ENCODE results near the gene TENM3.
"Not testable (repeated sequence)": the region's sequence is repeated elsewhere in the genome, so short reads cannot be mapped to it uniquely, and the experiment has no call there.

TENM3 gene

GRCh38 chr4:182243204-182243603 is at the start of gene TENM3:
Gene TENM3 (plus strand): TSS chr4:182243402. CDS start chr4:182324021, 80,619 bp downstream.
- not testable (repeated sequence) for DNase-seq (ENCODE audit: low read depth)

DNA sequence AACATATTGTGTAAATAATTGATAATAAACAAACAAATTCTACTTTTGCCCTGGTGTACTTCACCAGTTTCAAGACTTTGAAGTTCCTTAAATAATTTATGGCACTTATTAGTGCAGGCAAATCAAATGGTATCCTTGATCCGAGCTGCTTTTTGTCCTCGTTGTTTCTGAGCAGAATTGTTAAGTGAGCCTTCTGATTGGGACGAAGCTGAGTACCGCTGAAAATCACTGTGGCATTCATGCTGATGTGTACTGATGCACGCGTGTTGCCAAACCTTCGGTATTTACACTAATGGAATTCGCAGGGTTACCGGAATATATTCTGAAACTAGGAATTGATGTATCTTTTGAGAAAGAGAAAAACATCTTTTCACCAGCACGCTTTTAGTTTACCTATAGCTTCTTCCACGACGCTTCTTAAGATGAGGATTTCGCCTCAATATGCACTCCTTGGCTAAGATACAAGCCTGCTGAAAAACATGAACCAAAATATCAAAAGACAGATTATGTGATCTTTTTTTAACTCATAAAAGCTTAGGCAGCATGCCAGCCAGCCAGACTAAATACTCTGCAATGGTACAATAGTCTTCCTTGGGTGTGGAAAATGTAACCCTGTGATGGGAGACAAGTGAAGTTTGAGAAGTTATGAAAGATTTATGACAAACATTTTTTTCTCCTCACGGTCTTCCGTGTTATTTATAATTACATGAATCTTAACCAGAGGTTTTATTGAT is 48.9 kb upstream of the TENM3 start:
- DNase-seq (ENCODE audit: low read depth), result no peak

DNA sequence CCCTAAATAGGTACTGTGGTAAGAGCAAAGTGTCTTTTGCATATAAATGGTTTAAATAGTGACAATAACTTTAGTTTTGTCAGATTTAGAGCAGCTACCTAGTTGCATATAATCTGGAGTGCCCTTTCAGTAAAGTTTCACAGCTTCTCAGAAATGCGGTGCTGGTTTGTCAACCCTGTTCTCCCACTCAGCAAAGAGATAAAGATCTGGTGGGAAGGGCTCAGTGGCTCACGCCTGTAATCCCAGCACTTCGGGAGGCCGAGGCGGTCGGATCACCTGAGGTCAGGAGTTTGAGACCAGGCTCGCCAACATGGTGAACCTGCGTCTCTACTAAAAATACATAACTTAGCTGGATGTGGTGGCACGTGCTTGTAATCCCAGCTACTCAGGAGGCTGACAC is 45.6 kb upstream of the TENM3 start:
- no peak for DNase-seq (ENCODE audit: low read depth)

DNA sequence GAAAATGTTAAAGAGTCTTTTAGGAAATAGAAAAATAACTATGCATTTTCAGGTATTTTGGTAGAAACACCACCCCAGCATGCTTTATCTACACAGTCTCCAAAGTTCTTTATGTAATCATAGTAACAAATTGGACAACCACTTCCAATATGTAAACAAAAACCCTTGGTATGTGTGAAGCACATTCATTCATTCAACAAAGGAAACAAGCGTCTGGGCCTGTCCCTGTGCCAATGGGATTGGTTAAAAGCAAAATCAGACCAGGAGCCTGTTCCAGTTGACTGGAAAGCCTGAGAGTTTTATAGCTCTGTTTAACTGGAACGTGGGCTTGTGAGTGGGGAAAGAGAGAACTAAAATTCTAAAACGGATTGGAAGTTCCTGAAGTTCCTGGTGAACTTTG is 41.3 kb upstream of the TENM3 start:
- no peak for DNase-seq (ENCODE audit: low read depth)

DNA sequence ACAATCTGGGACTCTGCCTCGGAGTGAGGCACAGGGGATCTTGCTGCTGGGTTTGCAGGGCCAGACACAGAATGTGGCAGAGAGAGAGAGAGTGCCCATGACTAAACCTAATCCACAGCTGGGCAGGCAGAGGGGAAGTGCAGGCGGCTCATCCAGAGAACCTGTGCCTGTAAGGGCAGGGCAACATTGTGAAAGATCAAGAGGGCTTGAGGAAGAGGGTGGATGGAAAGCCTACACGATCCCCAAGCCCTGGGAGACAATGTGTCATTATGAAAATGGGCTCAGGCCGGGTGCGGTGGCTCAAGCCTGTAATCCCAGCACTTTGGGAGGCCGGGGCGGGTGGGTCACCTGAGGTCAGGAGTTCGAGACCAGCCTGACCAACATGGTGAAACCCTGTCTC is 40.6 kb upstream of the TENM3 start:
- DNase-seq (ENCODE audit: low read depth), result no peak

DNA sequence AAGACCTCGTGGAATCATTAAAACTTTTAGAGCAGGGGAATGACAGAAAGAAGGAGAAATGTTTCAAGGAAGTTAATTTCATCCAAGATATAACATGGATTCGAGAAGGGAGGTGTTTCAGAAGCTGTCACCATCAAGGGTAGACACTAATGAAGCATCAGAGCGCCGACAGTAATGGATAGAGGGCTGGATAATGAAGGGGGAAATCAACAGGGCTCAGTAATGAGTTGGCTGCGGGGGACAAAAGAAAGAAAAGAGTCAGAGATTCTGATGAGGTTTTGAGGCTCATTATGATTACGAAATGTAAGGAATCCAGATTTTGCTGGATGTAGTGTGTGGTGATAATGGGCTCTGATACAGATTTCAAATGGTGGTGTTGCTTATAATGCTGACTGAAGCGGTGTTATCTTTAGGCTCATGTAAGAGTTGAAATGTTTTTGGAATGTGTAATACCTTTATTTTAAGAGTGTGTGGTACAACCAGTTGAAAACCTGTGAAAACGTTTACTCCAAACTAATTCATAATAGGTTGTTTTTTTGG is 39.3 kb upstream of the TENM3 start:
- DNase-seq (ENCODE audit: low read depth), result no peak

GRCh38 chr4:182205306-182205705 is 37.9 kb upstream of the TENM3 start:
- no peak for DNase-seq (ENCODE audit: low read depth)

DNA sequence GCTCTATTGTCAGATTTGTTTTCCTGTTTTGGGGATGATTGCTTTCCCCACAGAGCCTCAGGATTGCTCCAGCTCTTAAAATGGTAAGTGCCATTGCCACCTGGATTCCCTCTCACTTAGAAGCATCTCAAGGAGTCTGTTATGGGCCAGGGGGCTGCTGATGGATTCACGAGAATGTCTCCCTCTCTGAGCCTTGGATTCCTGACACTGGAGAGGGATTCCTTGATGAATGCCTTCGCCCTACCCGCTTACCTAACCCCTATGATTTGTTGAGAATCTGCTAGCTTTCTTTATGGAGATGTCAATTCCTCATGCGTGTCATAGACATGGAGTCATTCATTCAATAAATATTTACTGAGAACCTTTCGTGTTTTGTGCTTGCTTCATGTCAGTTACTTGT is 36.9 kb upstream of the TENM3 start:
- no peak for DNase-seq (ENCODE audit: low read depth)

- DNase-seq (ENCODE audit: low read depth), result no peak
Measured at GRCh38 chr4:182206916-182207315, 36.3 kb upstream of the TENM3 start.

DNA sequence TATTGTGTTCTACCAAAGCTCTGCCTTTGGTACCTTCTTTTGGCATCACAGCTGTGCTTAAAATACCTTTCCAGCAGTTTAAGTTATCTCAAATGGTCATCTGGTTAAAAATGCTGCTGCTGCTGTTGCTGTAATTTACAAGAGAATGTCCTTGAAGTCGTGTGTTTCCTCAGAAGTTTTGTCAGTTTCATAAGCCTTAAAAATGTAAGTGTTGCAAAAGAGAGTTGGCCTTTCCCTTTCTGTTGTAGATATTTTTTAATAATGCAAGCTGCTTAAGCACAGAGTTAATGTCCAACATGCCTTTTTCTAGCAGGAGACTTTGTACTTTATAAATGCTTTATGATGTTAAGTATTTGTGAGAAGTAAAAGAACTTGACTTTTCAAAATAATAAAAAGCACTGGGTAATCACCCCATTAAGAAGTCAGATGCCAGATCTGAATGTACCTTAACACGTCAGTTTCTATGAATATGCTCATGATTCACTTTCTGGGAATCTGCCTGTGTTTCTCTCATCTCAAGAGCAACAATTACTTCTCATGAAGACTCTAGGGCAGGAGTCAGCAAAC is 35.3 kb upstream of the TENM3 start:
- no peak for DNase-seq (ENCODE audit: low read depth)

DNA sequence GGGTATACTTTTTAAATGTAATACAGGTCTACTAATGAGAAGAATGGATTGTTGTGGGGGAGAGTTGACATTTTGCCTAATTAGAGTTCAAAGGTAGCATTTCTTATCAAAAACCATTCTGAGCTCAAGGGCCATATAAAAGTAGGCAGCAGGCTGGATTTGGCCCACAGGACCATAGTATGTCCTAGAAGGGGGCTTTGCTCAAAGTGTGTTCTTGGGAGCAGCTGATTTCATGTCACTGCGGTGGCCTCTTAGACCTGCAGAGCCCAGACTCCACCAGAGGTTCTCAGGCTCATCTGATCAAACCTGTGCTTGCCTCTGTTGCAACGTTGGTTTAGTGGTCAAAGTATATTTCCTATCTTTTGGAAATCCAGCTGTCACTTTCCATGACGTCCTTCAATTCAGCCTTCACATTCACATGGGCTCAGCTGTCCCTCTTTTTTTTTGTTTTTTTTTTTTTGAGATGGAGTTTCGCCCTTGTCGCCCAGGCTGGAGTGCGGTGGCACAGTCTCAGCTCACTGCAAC is 34.6 kb upstream of the TENM3 start:
- DNase-seq (ENCODE audit: low read depth), result no peak

GRCh38 chr4:182212211-182212761 is 30.9 kb upstream of the TENM3 start:
- no peak for DNase-seq (ENCODE audit: low read depth)

DNA sequence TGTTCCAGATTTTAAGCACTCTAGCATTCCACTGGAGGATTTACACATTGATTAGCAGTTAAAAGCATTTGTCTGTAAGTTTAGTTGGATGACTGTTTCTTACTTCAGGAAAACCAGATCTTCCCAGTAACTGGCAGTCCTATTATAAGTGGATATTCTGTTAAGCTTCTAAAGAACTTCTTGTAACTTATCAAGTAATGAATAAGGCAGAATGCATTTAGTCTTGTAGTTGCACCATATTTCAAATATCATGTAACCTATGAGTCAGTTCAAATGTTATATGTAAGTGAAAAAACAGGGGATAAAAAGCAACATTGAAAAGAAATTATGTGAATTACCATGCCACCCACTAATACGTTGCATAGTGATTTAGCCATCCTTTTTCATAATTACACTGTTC is 30.2 kb upstream of the TENM3 start:
- no peak for DNase-seq (ENCODE audit: low read depth)

DNA sequence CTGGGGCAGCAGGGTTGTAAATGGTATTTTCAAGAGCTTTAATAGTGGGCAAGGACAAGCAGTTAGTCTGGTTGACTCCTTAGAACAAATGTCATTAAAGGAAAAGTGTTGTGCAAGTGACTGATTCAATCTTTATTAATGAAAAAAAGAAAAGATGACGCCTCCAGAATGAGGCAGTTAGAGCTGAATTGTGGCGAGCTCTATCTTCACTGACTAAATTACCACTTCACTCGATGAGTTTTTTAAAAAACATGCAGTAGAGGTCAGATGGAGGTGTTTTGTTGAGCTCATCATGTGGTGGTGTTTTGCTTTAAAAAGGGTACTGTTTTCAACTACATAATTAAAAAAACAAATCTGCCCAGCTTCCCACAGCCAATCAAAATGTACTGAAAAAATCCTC is 28.1 kb upstream of the TENM3 start:
- DNase-seq (ENCODE audit: low read depth), result no peak

- no peak for DNase-seq (ENCODE audit: low read depth)
Measured at GRCh38 chr4:182216005-182216404, 27.2 kb upstream of the TENM3 start.

DNA sequence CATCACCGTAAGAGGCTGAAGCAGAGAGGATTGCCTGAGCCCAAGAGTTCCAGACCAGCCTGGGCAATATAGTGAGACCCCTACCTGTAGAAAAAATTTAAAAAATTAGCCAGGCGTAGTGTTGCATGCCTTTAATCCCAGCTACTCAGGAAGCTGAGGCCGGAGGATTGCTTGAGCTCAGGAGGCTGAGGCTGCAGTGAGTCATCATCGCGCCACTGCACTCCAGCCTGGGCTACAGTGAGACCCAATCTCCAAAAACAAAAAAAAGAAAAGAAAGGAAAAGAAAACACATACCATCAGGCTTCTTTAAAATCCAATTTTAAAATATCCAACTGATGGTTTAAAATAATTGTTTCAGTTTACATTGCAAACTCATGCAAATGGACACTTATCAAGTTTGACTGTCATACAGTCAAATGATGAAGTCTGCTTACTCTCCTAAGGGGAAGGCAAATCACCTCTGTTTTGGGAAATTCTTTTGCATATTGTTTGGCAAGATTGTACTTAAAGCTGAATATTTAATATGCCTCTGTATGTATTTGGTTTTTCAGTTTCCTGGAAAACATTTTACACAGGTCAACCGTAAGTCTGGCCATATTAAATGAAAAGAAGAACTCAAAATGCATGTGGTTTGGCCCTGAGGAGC is 23.7 kb upstream of the TENM3 start:
- DNase-seq (ENCODE audit: low read depth), result no peak

DNA sequence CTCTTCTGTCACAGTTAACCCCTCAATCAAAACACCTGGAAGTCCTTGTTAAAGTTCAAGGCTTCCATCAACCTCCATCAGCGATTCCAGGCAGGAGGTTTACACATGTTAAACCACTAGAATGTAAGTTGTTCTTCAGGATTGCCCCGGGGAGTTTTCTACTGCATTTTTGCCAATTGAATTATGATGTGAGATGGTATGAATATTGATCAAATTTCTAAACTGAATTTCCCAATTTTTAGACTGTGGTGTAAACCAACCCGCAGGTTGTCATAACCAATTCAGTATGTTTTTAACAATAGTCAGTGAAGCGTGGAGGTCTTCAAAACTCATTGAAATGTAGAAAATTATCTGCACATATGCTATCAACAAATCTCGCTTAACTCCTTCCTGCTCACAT is 21.2 kb upstream of the TENM3 start:
- DNase-seq (ENCODE audit: low read depth), result no peak

GRCh38 chr4:182222766-182223165 is 20.4 kb upstream of the TENM3 start:
- DNase-seq (ENCODE audit: low read depth), result no peak

- DNase-seq (ENCODE audit: low read depth), result no peak
Measured at GRCh38 chr4:182223708-182224107, 19.5 kb upstream of the TENM3 start.

GRCh38 chr4:182224192-182224850 is 18.9 kb upstream of the TENM3 start:
- DNase-seq (ENCODE audit: low read depth), result no peak

- DNase-seq (ENCODE audit: low read depth), result no peak
Measured at GRCh38 chr4:182225257-182225852, 17.8 kb upstream of the TENM3 start.

DNA sequence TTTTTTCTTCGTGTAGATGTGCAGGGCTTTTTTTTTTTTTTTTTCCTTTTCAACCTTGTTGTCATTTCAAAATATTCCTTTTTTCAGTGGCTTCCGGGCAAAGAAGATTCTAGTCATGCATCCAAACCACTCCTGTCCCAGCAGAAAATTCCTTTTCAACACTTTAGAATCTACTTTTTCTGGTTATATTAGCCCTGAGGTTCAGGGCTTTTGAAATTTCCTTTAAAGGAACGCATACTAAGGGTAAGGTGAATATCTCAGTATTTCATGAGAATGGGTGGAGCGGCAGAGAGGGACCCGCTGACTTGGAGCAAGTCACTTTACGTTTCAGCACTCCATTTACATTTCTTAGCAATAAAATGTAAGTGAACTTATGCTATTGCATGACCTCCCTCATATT is 15.6 kb upstream of the TENM3 start:
- no peak for DNase-seq (ENCODE audit: low read depth)

Measured in stimulated activated CD8-positive, alpha-beta memory T cell treated with anti-CD3 and anti-CD28 coated beads, Interleukin-4, amount 100 ng/mL, for 24 hours (primary cell).